Peyer's patch (tissue), 4 donors: ENCODE measurements around the gene HMCES.

Experiments used
- CTCF ChIP-seq, 6 experiments: fragments of 450-650 bp in 4 of 6; fragments of 200-600 bp in 2 of 6; sonication (generic) in 1 of 6; IDR thresholded peaks; one replicate each; pipeline ENCODE4 v1.5.1; 2017 to 2019; ENCODE audit warnings: antibody characterized with exemption in 6 of 6, mild to moderate bottlenecking in 3 of 6, moderate library complexity in 1 of 6
- POLR2A ChIP-seq, 2 donors: fragments of 450-650 bp; IDR thresholded peaks; one replicate each; pipeline ENCODE4 v1.5.1; 2017; ENCODE audit warnings: antibody characterized with exemption in 2 of 2, mild to moderate bottlenecking in 2 of 2, moderate library complexity in 2 of 2

GRCh38 chr3:129282727-129283327 lies 4.2 kb downstream of the HMCES start:
- TF ChIP-seq CTCF (IDR thresholded peaks at IDR 0.05) = no peak
- TF ChIP-seq POLR2A (IDR thresholded peaks at IDR 0.05) = no peak
